C4-2B (cell line): ENCODE data around the gene ATRNL1.
"Not testable (repeated sequence)": the region's sequence is repeated elsewhere in the genome, so short reads cannot be mapped to it uniquely, and the experiment has no call there.

Source experiments
- H3K27ac ChIP-seq: fragments of 450-650 bp; 2 replicates; pipeline ENCODE4 v1.5.1; 2017
- ZFX ChIP-seq: fragments of 450-650 bp; IDR thresholded peaks from 2 replicates; pipeline ENCODE4 v1.6.1; 2017
- TF ChIP-seq, protein P1 (sequence below): fragments of 450-650 bp; conservative IDR thresholded peaks from 2 replicates; pipeline ENCODE4 v1.5.1; 2017; ENCODE audit warnings: mild to moderate bottlenecking

The ATRNL1 gene

DNA sequence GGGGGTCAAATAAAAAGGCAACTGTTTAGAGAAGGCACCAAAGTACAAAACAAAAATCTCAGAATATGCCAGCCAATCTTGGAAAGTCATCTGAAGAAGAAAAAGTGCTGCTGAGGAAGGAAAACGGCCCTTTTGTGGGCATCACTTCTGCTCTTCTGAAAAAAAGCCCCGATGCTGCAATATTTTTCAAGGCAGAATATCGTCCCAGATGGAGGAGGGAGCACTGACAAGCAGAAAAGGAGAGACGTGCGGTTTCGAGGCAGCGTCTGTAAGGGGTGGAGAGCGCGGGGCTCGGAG, 959 bp upstream of the ATRNL1 start:
- H3K27ac ChIP-seq = no peak overlapping the region
- TF ChIP-seq ZFX = no peak
- TF ChIP-seq, protein P1, sequence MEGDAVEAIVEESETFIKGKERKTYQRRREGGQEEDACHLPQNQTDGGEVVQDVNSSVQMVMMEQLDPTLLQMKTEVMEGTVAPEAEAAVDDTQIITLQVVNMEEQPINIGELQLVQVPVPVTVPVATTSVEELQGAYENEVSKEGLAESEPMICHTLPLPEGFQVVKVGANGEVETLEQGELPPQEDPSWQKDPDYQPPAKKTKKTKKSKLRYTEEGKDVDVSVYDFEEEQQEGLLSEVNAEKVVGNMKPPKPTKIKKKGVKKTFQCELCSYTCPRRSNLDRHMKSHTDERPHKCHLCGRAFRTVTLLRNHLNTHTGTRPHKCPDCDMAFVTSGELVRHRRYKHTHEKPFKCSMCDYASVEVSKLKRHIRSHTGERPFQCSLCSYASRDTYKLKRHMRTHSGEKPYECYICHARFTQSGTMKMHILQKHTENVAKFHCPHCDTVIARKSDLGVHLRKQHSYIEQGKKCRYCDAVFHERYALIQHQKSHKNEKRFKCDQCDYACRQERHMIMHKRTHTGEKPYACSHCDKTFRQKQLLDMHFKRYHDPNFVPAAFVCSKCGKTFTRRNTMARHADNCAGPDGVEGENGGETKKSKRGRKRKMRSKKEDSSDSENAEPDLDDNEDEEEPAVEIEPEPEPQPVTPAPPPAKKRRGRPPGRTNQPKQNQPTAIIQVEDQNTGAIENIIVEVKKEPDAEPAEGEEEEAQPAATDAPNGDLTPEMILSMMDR = no peak

DNA sequence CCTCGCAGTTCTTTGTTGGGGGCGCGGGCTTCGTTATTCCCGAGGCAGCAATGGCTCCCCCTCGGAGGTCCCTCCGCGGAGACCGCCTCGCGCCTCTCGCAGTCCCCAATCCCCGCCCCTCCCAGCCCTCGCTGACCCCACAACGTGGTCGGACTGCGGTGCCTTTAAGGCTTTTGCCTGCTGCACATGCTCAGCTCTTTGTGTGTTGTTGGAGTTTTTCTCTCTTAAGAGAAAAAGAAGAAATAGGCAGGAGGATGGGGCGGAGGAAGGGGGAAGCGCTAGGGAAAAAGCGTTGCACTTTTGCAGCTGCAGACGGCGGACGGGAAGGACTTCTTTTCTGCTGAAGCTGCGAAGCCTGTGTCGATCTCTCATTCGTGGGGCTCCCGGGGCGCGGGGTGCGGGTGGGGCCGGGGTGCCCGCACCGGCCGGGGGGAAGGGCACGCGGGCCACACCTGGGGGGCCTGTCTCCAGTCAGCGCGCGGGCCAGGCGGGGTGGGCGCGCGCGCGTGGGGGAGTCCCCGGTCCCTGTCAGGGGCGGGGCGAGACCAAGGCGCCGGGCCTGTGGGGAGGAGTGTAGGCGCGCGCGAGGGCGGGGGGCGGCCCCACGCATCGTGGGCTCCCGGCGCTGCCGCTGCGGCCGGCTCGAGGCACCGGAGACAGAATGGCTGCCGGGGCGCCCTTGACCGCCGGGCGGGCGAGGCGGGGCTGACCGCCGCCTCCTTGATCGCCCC, 445 bp upstream of the ATRNL1 start:
- H3K27ac ChIP-seq = no peak overlapping the region; the same call in 1 of the 2 replicates
- TF ChIP-seq, protein P1 = no peak
- TF ChIP-seq ZFX = no peak

DNA sequence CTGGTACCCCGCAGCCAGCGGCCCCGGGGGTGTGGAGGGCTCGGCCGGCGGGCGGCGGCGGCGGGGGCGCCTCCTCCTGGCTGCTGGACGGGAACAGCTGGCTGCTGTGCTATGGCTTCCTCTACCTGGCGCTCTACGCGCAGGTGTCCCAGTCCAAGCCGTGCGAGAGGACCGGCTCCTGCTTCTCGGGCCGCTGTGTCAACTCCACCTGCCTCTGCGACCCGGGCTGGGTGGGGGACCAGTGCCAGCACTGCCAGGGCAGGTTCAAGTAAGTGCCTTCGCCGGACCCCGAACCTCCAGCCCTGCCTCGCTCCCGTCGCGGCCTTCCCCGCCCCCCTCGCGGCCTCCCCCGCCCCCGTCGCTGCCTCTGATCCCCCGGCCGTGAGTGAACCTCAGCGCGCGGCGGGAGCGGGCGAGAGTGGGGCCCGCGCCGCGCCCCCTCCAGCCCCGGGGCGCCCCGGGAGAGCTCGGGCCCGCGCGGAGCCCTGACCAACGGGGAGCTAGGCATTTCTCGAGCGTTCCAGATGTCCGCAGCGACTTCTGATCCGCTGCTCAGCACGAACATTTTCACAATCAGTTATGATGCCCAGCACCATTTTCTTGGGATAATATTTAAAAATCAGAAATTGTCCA, 727 bp downstream of the ATRNL1 start:
- TF ChIP-seq ZFX = no peak
- TF ChIP-seq, protein P1 = peak; percentile 41
- H3K27ac ChIP-seq = no peak overlapping the region; the same call in 1 of the 2 replicates

DNA sequence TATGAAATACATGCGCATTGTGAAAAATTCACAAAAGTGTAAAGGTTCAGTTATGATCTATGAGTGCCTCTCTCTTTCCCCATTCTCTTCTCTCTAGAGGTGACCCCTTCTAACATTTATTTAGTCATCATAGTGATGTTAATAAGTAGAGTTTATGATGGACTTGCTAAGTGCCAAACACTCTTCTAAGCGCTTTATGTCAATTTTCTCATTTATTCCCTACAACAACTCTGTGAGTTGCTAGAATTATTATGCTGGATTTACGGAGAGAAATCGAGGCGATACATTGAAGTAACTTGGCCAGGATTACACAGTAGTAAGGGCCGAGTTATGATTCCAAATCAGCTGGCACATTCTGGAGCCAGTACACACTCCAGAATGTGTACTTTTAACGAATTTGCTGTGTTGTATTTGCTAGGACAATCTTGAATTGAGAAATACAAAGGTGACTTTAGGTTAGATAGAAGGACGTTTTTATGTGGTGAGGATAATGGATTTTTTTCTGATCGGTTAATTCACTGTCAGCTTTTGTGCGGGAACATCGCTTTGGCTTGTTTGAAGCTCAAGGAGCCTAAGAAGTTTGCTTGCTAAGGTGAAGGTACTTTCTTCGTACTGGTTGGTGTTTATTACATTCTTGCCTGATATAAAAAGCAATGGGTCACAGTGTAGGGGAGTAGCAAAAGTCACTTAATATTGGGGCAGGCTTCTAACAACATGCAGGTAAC, 1.4 kb downstream of the ATRNL1 start:
- no peak overlapping the region for H3K27ac ChIP-seq
- TF ChIP-seq, protein P1 = no peak
- no peak for TF ChIP-seq ZFX

DNA sequence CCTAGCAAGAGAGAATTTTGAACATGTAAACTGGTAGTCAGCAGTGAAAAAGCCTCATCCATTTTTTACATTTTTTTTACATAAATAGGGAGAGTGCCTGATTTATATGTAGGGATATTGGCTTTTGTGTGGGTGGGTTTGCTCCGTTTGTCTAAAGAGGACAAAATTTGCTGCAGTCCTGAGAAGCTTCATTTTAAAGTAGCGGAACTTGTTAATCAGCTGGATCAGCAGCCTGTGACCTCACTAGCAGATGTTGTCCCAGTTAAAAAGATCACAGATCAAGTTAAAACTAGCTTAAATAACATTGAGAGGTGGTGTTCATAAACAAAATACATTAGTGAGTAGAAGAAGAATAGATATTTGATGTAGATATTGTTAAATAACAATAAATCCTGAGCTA, 2.6 kb downstream of the ATRNL1 start:
- TF ChIP-seq ZFX = no peak
- TF ChIP-seq, protein P1 = no peak

DNA sequence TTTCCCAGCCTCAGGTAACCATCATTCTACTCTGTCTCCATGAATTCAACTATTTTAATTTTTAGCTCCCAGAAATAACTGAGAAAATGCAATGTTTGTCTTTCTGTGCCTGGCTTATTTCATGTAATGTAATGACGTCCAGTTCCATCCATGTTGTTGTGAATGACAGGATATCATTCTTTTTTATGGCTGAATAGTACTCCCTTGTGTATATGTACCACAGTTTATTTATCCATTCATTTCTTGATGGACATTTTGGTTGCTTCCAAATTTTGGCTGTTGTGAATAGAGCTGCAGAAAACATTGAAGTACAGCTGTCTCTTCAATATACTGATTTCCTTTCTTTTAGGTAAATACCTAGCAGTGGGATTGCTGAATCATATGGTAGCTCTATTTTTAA, 10.5 kb downstream of the ATRNL1 start:
- TF ChIP-seq, protein P1 = no peak
- TF ChIP-seq ZFX = no peak
- no peak overlapping the region for H3K27ac ChIP-seq

More for the DNA sequence above, 2.6 kb downstream of the ATRNL1 start:
- no peak overlapping the region for H3K27ac ChIP-seq

DNA sequence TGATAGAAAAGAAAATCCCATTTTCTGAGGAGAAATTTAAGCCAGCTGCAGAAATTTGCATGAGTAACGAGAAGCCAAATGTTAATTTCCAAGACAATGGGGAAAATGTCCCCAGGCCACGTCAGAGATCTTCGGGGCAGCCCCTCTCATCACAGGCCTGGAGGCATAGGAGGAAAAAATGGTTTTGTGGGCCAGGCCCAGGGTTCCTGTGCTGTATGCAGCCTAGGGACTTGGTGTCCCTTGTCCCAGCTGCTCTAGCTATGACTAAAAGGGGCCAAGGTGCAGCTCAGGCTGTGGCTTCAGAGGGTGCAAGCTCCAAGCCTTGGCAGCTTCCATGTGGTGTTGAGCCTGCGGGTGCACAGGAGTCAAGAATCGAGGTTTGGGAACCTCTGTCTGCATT, 12.2 kb downstream of the ATRNL1 start:
- H3K27ac ChIP-seq = not testable (repeated sequence)
